Measurements from ENCODE around the gene PLEKHF1.

Gene PLEKHF1

GRCh38 chr19:29651622-29652394 is 13.5 kb upstream of the PLEKHF1 start:
- no peak overlapping the region for H3K4me3 ChIP-seq (ENCODE audit: low read length)

GRCh38 chr19:29653398-29653797 is 11.9 kb upstream of the PLEKHF1 start:
- H3K4me1 ChIP-seq (ENCODE audit: control insufficient read depth, insufficient read depth, low read length): no peaks in the 10 kb centered on the region
- no peak overlapping the region for H3K4me3 ChIP-seq (ENCODE audit: low read length)
- no peaks in the 10 kb centered on the region for H3K9me3 ChIP-seq (ENCODE audit: control insufficient read depth, insufficient read depth, low read length)
- no peaks in the 10 kb centered on the region for H3K27me3 ChIP-seq (ENCODE audit: control insufficient read depth, insufficient read depth, low read length)
- H3K36me3 ChIP-seq (ENCODE audit: control insufficient read depth, insufficient read depth, low read length): no peaks in the 10 kb centered on the region
- WGBS (ENCODE audit: insufficient coverage, insufficient read length): no CpG with 5 or more reads among the region's 5 CpGs
- no peak for DNase-seq (ENCODE audit: low read depth, low spot score)
- H3K27ac ChIP-seq (ENCODE audit: low read length): no peak overlapping the region

More at GRCh38 chr19:29651622-29652394, 13.5 kb upstream of the PLEKHF1 start:
- Histone ChIP-seq H3K27ac (ENCODE audit: low read length) (no peak overlapping the region), H3K36me3 (ENCODE audit: control insufficient read depth, insufficient read depth, low read length) (no peaks in the 10 kb centered on the region), H3K4me1 (ENCODE audit: control insufficient read depth, insufficient read depth, low read length) (no peaks in the 10 kb centered on the region), H3K27me3 (ENCODE audit: control insufficient read depth, insufficient read depth, low read length) (no peaks in the 10 kb centered on the region), H3K9me3 (ENCODE audit: control insufficient read depth, insufficient read depth, low read length) (no peaks in the 10 kb centered on the region)
- DNase-seq (ENCODE audit: low read depth, low spot score): no peak
- 100% methylated on average over 1 of the region's 7 CpGs for WGBS (ENCODE audit: insufficient coverage, insufficient read length)

DNA sequence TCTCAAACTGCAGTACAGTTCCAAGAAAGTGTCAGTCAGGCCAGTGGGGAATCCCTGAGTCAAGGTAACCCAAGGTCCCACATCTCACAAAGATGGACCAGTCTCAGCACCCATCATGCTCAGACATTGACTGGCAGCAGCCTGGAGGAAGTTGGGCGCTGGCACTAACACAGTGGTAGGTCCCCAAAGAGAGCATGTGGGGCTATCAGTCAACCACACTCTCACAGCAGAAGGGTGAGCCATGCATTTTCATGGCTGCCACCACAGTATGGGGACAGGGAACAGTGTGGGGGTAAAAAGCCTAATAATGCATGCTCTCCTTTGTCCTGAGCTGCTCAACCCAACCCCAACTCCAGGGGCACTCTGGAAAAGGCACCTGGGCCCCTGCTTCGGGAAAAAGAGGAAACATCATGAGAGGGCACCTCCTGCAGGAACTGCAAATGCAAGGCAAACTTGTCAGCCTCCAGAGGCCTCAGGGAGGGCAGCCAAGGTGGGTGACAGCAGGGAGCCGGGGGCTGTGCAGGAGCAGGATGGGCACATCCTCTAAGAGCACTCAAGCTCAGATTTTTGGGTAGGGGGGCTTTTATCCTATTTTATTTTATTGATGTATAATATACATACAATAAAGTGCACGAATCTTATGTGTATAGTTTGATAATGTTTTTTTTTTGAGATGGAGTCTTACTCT is 9.5 kb upstream of the PLEKHF1 start:
- no CpG with 5 or more reads among the region's 4 CpGs for WGBS (ENCODE audit: insufficient coverage, insufficient read length)
- no peaks in the 10 kb centered on the region for H3K9me3 ChIP-seq (ENCODE audit: control insufficient read depth, insufficient read depth, low read length)
- no peak overlapping the region for H3K27ac ChIP-seq (ENCODE audit: low read length)
- H3K27me3 ChIP-seq (ENCODE audit: control insufficient read depth, insufficient read depth, low read length): no peaks in the 10 kb centered on the region
- no peaks in the 10 kb centered on the region for H3K4me1 ChIP-seq (ENCODE audit: control insufficient read depth, insufficient read depth, low read length)
- DNase-seq (ENCODE audit: low read depth, low spot score): no peak
- H3K4me3 ChIP-seq (ENCODE audit: low read length): no peak overlapping the region
- no peaks in the 10 kb centered on the region for H3K36me3 ChIP-seq (ENCODE audit: control insufficient read depth, insufficient read depth, low read length)

DNA sequence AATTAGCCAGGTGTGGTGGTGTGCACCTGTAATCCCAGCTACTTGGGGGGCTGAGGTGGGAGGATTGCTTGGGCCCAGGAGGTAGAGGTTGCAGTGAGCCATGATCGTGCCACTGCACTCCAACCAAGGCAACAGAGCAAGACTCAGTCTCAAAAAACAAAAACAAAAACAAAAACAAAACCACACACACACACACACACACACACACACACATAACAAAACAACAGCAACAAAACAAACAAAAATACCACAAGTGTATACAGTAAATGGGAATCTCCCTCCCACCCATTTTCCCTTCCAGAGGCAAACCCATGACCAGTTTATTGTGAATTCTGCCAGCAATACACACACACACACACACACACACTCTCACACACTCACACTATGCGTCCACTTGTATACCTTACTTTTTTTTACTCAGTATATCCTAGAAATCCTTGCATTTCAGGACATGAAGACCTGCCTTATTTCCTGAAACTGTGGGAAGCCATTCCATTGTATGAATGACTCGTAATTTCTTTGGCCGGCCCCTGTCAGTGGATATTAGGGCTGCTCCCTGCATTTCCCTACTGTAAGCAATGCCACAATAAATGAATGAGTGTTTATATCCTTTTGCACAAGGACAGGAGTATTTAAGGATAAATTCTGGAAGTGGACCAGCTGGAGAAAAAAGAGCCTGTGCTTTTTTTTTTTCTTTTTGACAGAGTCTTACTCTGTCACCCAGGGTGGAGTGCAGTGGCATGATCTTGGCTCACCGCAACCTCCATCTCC is 6.9 kb upstream of the PLEKHF1 start:
- WGBS (ENCODE audit: insufficient coverage, insufficient read length): no CpG with 5 or more reads among the region's 5 CpGs
- H3K4me1 ChIP-seq (ENCODE audit: control insufficient read depth, insufficient read depth, low read length): no peaks in the 10 kb centered on the region
- H3K27me3 ChIP-seq (ENCODE audit: control insufficient read depth, insufficient read depth, low read length): no peaks in the 10 kb centered on the region
- no peak overlapping the region for H3K27ac ChIP-seq (ENCODE audit: low read length)
- H3K4me3 ChIP-seq (ENCODE audit: low read length): no peak overlapping the region
- H3K36me3 ChIP-seq (ENCODE audit: control insufficient read depth, insufficient read depth, low read length): no peaks in the 10 kb centered on the region
- H3K9me3 ChIP-seq (ENCODE audit: control insufficient read depth, insufficient read depth, low read length): no peaks in the 10 kb centered on the region
- no peak for DNase-seq (ENCODE audit: low read depth, low spot score)

- DNase-seq (ENCODE audit: low read depth, low spot score): no peak
- no peak overlapping the region for H3K27ac ChIP-seq (ENCODE audit: low read length)
- WGBS (ENCODE audit: insufficient coverage, insufficient read length): no CpG with 5 or more reads among the region's 10 CpGs
Observed at GRCh38 chr19:29660835-29661234, 4.4 kb upstream of the PLEKHF1 start.

GRCh38 chr19:29662278-29662603 is 3.0 kb upstream of the PLEKHF1 start:
- Histone ChIP-seq H3K9me3 (ENCODE audit: control insufficient read depth, insufficient read depth, low read length) (no peaks in the 10 kb centered on the region), H3K27me3 (ENCODE audit: control insufficient read depth, insufficient read depth, low read length) (no peaks in the 10 kb centered on the region), H3K4me3 (ENCODE audit: low read length) (no peak overlapping the region), H3K4me1 (ENCODE audit: control insufficient read depth, insufficient read depth, low read length) (peaks cover 2% of the 10 kb centered on the region), H3K36me3 (ENCODE audit: control insufficient read depth, insufficient read depth, low read length) (no peaks in the 10 kb centered on the region), H3K27ac (ENCODE audit: low read length) (no peak overlapping the region)
- WGBS (ENCODE audit: insufficient coverage, insufficient read length): no CpG with 5 or more reads among the region's 1 CpG
- DNase-seq (ENCODE audit: low read depth, low spot score): no peak

More at GRCh38 chr19:29660835-29661234, 4.4 kb upstream of the PLEKHF1 start:
- Histone ChIP-seq H3K4me1 (ENCODE audit: control insufficient read depth, insufficient read depth, low read length) (no peaks in the 10 kb centered on the region), H3K36me3 (ENCODE audit: control insufficient read depth, insufficient read depth, low read length) (no peaks in the 10 kb centered on the region), H3K27me3 (ENCODE audit: control insufficient read depth, insufficient read depth, low read length) (no peaks in the 10 kb centered on the region), H3K4me3 (ENCODE audit: low read length) (no peak overlapping the region), H3K9me3 (ENCODE audit: control insufficient read depth, insufficient read depth, low read length) (no peaks in the 10 kb centered on the region)

DNA sequence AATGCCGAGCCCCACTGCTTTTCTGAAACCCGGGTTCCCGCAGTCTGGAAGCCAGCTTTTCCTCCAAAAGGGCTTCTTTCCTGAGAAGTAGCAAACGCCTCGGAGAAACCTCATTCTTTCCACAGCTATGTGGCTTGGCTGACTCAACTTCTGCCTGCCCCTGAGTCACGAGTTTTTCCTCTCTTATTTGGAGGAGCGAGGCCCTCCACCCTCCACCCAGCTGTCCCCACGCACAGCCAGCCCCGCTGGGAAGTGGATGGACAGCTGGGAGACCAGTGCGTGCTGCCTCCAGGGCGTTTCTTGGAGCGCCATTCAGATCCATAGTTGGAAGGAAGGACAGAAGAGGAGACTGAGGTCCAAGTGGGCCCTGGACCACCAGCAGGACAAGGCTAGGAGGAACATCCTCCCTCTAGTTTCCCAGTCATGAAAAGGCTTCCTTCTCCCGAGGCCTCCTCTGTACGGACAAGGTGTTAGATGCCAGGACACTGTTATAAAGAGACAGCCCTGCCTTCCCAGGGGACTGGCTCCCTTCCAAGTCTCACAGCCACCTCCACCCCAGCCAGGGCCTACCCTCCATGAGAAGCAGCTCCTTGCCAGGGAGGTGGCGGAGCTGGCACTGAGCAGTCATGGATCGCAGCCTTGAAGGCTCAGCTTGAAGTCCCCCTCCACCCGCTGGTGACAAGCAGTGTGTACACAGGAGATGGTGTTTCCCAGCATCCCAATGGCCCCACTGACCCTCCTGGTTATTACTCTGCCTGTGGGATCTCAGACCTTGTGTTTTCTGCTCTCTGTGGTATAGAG is 2.5 kb upstream of the PLEKHF1 start:
- Histone ChIP-seq H3K27ac (ENCODE audit: low read length) (no peak overlapping the region), H3K4me1 (ENCODE audit: control insufficient read depth, insufficient read depth, low read length) (peaks cover 4% of the 10 kb centered on the region), H3K9me3 (ENCODE audit: control insufficient read depth, insufficient read depth, low read length) (no peaks in the 10 kb centered on the region), H3K27me3 (ENCODE audit: control insufficient read depth, insufficient read depth, low read length) (no peaks in the 10 kb centered on the region), H3K4me3 (ENCODE audit: low read length) (no peak overlapping the region), H3K36me3 (ENCODE audit: control insufficient read depth, insufficient read depth, low read length) (no peaks in the 10 kb centered on the region)
- DNase-seq (ENCODE audit: low read depth, low spot score): no peak
- no CpG with 5 or more reads among the region's 17 CpGs for WGBS (ENCODE audit: insufficient coverage, insufficient read length)

- Histone ChIP-seq H3K4me1 (ENCODE audit: control insufficient read depth, insufficient read depth, low read length) (peaks cover 8% of the 10 kb centered on the region), H3K27ac (ENCODE audit: low read length) (no peak overlapping the region), H3K36me3 (ENCODE audit: control insufficient read depth, insufficient read depth, low read length) (no peaks in the 10 kb centered on the region), H3K9me3 (ENCODE audit: control insufficient read depth, insufficient read depth, low read length) (no peaks in the 10 kb centered on the region), H3K27me3 (ENCODE audit: control insufficient read depth, insufficient read depth, low read length) (no peaks in the 10 kb centered on the region), H3K4me3 (ENCODE audit: low read length) (no peak overlapping the region)
- no CpG with 5 or more reads among the region's 19 CpGs for WGBS (ENCODE audit: insufficient coverage, insufficient read length)
- DNase-seq (ENCODE audit: low read depth, low spot score): no peak
Observed at GRCh38 chr19:29663861-29664752, 1.2 kb upstream of the PLEKHF1 start.

- Histone ChIP-seq H3K4me1 (ENCODE audit: control insufficient read depth, insufficient read depth, low read length) (peaks cover 8% of the 10 kb centered on the region), H3K27me3 (ENCODE audit: control insufficient read depth, insufficient read depth, low read length) (no peaks in the 10 kb centered on the region), H3K4me3 (ENCODE audit: low read length) (peak overlapping the region; percentile 53; the same call in 1 of the 2 replicates), H3K9me3 (ENCODE audit: control insufficient read depth, insufficient read depth, low read length) (no peaks in the 10 kb centered on the region), H3K36me3 (ENCODE audit: control insufficient read depth, insufficient read depth, low read length) (no peaks in the 10 kb centered on the region), H3K27ac (ENCODE audit: low read length) (no peak overlapping the region)
- no CpG with 5 or more reads among the region's 22 CpGs for WGBS (ENCODE audit: insufficient coverage, insufficient read length)
- DNase-seq (ENCODE audit: low read depth, low spot score): no peak
Observed at GRCh38 chr19:29664753-29665214, 477 bp upstream of the PLEKHF1 start.

Measured in iPS DF 6.9 (cell line).